Colonic mucosa (tissue), 4 donors: ENCODE measurements around the gene ZNF383. TPM values are rescaled to one million over a fixed set of nuclear protein-coding genes. Genes with fewer than 3 reads are reported as not detected.
"Not testable (repeated sequence)": the region's sequence is repeated elsewhere in the genome, so short reads cannot be mapped to it uniquely, and the experiment has no call there.

ENCODE experiments used
- DNase-seq: peaks from one replicate; pipeline ENCODE4 v3.0.0-alpha.2; 2020
- H3K27ac ChIP-seq: fragments of 200-600 bp; one replicate; pipeline ENCODE4 v1.8.0; 2021
- H3K27me3 ChIP-seq: fragments of 200-600 bp; one replicate; pipeline ENCODE4 v1.8.0; 2021
- H3K36me3 ChIP-seq: fragments of 200-600 bp; one replicate; pipeline ENCODE4 v1.8.0; 2021
- H3K4me1 ChIP-seq: fragments of 200-600 bp; one replicate; pipeline ENCODE4 v1.8.0; 2021; ENCODE audit warnings: mild to moderate bottlenecking
- H3K4me3 ChIP-seq: fragments of 200-600 bp; one replicate; pipeline ENCODE4 v1.8.0; 2021
- H3K9ac ChIP-seq, 2 donors: one replicate each; pipeline ENCODE4 v1.7.0; 2013; ENCODE audit warnings: control low read depth in 2 of 2, low read depth in 2 of 2, low read length in 2 of 2
- H3K9me3 ChIP-seq: fragments of 200-600 bp; one replicate; pipeline ENCODE4 v1.8.0; 2021
- intact Hi-C: fragments of 100-400 bp; cut with DNase I; formaldehyde crosslinking; loops from one replicate; pipeline ENCODE4 v1.14.1; 2022
- total RNA-seq, 2 donors: library from RNA; stranded (reverse); fragmentation: NEBNext Ultra II Directional in 1 of 2; extraction: Animal tissue kit (Norgen Biotek cat#: 25700) in 1 of 2; gene quantifications; one replicate each; pipeline ENCODE4 v1.2.1, GENCODE V29; 2021
- TF ChIP-seq, protein P1 (sequence below): fragments of 200-600 bp; IDR thresholded peaks from one replicate; pipeline ENCODE4 v1.8.0; 2022; ENCODE audit warnings: antibody characterized with exemption, mild to moderate bottlenecking
- donor health status: healthy.
- donor health status: DM: no; HTN: no; CAD: no.
- donor health status: DM: no; HTN: no; CAD: no.

The ZNF383 gene
- total RNA-seq, 2 donors from 2014 or later, result 5.9 to 7.5 TPM

DNA sequence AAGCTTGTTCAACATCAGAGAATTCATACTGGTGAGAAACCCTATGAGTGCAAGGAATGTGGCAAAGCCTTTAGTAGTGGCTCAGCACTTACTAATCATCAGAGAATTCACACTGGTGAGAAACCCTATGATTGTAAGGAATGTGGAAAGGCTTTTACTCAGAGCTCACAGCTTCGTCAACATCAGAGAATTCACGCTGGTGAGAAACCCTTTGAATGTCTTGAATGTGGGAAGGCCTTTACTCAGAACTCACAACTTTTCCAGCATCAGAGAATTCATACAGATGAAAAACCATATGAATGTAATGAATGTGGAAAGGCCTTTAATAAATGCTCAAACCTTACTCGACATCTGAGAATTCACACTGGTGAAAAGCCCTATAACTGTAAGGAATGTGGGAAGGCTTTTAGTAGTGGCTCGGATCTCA is 25.2 kb downstream of the ZNF383 start:
- H3K27ac ChIP-seq, result no peak overlapping the region
- DNase-seq, result no peak
- H3K4me1 ChIP-seq, result no peaks in the 10 kb centered on the region
- TF ChIP-seq, protein P1, sequence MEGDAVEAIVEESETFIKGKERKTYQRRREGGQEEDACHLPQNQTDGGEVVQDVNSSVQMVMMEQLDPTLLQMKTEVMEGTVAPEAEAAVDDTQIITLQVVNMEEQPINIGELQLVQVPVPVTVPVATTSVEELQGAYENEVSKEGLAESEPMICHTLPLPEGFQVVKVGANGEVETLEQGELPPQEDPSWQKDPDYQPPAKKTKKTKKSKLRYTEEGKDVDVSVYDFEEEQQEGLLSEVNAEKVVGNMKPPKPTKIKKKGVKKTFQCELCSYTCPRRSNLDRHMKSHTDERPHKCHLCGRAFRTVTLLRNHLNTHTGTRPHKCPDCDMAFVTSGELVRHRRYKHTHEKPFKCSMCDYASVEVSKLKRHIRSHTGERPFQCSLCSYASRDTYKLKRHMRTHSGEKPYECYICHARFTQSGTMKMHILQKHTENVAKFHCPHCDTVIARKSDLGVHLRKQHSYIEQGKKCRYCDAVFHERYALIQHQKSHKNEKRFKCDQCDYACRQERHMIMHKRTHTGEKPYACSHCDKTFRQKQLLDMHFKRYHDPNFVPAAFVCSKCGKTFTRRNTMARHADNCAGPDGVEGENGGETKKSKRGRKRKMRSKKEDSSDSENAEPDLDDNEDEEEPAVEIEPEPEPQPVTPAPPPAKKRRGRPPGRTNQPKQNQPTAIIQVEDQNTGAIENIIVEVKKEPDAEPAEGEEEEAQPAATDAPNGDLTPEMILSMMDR, result no peak
- H3K36me3 ChIP-seq, result peaks cover 37% of the 10 kb centered on the region
- no peak overlapping the region for H3K4me3 ChIP-seq
- H3K9ac ChIP-seq, result no peak overlapping the region
- peaks cover 26% of the 10 kb centered on the region for H3K9me3 ChIP-seq
- intact Hi-C loops, result no loop called here
- H3K27me3 ChIP-seq, result no peaks in the 10 kb centered on the region

DNA sequence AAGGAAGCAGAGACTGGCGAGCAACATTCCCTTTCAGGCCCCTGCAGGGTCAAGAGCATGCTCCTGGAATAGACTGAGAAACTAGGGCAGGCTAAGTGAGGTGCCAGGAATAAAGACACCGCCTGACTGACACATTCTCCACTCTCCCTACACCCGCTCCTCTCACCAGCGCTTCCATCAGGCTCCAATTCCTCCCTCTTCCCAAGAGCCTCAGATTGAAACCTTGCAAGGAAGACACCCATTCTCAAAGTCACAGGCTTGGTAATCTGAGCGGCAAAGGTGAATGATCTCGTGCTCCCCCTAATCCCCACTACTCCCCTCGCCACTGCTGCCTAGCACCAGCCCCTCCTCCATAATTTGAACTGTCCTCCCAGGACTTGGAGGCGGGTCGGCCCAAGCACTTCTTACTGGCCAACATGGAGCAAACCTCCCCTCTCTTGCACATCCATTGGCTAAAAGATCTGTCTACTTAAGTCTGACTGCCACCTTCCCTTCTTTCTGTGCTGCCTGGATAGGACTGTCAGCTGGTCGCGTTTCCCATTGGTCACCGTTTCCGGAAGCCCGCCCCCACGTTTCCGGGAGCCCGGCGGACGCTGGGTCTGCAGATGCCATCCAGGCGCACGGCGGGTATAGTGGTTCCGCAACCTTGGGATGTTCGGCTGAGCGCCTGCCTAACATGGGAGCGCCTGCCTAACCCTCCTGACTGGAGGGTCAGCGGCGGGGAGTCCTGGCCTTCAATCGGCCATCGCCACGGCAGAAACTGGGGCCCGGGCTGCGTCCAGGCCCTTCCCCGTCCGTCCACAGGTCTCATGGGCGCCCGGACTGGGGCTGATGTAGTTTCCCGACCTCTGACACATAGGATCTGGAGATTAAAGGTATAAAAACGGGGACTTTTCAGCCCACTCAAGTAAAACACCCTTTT is 33.6 kb downstream of the ZNF383 start:
- no peaks in the 10 kb centered on the region for H3K9me3 ChIP-seq
- H3K9ac ChIP-seq, result no peak overlapping the region
- intact Hi-C loops, result no loop called here

DNA sequence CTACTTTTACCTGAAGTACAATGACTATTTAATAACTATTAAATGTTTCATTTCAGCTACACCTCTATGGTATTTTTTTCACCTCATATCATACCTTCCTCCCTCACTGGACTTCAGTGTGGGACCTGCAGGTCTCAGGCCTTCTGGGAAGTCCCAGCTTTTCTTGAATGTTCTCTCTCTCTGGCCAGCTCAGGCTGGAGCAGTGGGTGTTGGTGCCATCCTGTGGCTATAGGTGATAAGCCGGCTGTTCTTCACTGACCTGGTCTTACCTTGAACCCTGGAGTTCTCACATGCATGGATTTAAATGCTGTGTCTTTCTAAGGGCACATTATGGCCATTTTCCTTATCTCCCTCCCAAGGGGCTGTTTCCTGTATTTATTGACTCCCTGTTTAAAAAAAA is 45.0 kb downstream of the ZNF383 start:
- H3K27ac ChIP-seq, H3K9me3 ChIP-seq, H3K4me3 ChIP-seq, H3K27me3 ChIP-seq, intact Hi-C loops, DNase-seq, H3K9ac ChIP-seq, H3K36me3 ChIP-seq, H3K4me1 ChIP-seq: not testable (repeated sequence)

More for the DNA sequence above, 33.6 kb downstream of the ZNF383 start:
- H3K4me1 ChIP-seq, result no peaks in the 10 kb centered on the region
- TF ChIP-seq, protein P1, result no peak
- H3K4me3 ChIP-seq, result peak overlapping the region; percentile 9
- H3K27me3 ChIP-seq, result no peaks in the 10 kb centered on the region
- H3K36me3 ChIP-seq, result no peaks in the 10 kb centered on the region
- no peak overlapping the region for H3K27ac ChIP-seq
- peak; percentile 73 for DNase-seq

DNA sequence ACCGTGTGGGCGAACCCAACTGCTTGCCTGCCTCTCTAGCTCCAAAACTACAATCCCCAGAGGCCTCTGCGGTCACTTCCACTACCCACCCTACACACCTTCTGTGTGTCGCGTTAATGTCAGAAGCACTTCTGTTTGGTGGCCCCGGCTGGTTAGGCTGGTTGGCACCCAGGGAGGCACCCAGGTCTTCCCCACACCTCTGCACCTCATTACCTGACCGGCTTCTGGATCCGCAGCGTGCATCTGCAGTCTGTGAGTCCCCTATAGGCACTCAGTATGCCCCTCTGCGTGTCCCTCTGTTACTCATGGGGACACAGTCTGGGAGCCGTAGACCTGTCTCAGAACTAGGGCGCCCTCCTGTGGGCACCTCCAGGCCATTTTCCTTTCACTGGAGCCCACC is 49.0 kb downstream of the ZNF383 start:
- DNase-seq, H3K36me3 ChIP-seq, H3K27ac ChIP-seq, H3K4me1 ChIP-seq, intact Hi-C loops, H3K27me3 ChIP-seq, H3K9me3 ChIP-seq, H3K9ac ChIP-seq, H3K4me3 ChIP-seq: not testable (repeated sequence)

DNA sequence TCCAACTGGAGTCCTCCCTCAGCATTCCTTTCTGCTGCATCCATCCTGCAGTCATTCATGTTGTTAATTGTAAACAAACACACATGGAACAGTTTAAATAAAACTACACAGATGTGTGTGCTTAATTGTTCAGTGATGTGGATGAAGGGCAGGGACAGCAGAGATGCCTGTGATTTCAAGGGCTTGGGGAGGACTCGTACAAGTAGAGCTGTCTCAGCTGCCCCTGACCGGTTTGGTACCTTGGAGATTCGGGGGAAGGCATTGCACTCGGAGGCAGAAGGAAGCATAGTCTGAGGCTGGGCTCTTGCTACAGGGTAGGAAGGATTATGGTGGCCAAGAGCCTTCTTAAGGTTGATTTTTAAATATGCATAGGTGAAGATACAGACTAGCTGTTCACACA is 49.7 kb downstream of the ZNF383 start:
- H3K4me1 ChIP-seq, H3K27me3 ChIP-seq, intact Hi-C loops, H3K27ac ChIP-seq, H3K36me3 ChIP-seq, DNase-seq, H3K4me3 ChIP-seq, H3K9ac ChIP-seq, H3K9me3 ChIP-seq: not testable (repeated sequence)

DNA sequence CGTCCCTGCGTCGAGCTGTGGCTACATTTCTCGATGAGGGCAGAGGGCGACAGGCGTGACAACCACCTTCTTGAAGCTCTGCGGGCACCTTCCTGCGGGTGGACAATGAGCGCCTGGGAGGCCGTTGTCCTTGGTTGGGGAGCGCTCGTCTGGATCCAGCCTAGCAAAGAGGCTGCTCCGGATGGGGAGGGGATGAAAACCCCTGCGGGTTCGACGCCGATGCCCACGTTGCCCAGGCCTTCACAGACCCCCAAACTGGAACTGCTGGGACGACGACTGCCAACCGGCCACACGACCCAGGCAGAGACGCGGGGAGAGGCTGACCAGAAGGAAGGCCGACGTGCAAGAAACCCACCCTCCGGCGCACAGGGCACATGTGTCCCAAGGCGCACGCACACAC is 62.6 kb downstream of the ZNF383 start:
- H3K27ac ChIP-seq, H3K27me3 ChIP-seq, intact Hi-C loops, DNase-seq, H3K4me1 ChIP-seq, H3K4me3 ChIP-seq, H3K9ac ChIP-seq, H3K36me3 ChIP-seq, H3K9me3 ChIP-seq: not testable (repeated sequence)

DNA sequence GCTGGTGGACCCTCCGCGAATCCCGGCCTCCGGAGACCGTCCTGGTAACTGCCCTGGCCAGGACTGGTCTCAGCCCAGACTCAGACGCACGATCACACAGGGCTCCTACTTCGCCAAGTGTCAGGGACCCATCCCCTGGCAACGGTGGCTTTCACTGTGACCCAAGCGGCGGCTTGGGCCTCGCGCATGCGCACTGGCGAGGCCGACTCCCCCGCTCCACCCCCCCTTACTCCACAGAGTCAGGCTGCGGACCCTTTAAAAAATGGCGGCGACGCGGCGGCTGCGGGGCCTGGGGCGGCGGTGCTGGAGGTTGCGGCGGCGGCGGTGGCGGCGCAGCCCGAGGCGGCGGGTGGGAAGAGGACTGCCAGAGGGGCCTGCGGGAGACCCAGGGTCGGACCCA is 66.0 kb downstream of the ZNF383 start:
- H3K9me3 ChIP-seq, H3K36me3 ChIP-seq, H3K9ac ChIP-seq, H3K27me3 ChIP-seq, H3K27ac ChIP-seq, H3K4me3 ChIP-seq, DNase-seq, intact Hi-C loops, H3K4me1 ChIP-seq: not testable (repeated sequence)

DNA sequence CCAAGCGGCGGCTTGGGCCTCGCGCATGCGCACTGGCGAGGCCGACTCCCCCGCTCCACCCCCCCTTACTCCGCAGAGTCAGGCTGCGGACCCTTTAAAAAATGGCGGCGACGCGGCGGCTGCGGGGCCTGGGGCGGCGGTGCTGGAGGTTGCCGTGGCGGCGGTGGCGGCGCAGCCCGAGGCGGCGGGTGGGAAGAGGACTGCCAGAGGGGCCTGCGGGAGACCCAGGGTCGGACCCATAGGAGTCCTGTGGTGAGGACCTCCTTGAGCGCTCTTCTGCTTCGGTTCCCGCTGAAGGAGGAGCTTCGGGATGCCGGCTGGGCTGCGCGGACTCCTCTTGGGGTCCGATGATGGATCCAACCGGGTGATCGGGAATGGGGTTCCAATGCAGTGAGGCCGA is 71.2 kb downstream of the ZNF383 start:
- H3K27ac ChIP-seq, H3K9ac ChIP-seq, H3K9me3 ChIP-seq, H3K27me3 ChIP-seq, H3K4me1 ChIP-seq, H3K36me3 ChIP-seq, intact Hi-C loops, DNase-seq, H3K4me3 ChIP-seq: not testable (repeated sequence)

DNA sequence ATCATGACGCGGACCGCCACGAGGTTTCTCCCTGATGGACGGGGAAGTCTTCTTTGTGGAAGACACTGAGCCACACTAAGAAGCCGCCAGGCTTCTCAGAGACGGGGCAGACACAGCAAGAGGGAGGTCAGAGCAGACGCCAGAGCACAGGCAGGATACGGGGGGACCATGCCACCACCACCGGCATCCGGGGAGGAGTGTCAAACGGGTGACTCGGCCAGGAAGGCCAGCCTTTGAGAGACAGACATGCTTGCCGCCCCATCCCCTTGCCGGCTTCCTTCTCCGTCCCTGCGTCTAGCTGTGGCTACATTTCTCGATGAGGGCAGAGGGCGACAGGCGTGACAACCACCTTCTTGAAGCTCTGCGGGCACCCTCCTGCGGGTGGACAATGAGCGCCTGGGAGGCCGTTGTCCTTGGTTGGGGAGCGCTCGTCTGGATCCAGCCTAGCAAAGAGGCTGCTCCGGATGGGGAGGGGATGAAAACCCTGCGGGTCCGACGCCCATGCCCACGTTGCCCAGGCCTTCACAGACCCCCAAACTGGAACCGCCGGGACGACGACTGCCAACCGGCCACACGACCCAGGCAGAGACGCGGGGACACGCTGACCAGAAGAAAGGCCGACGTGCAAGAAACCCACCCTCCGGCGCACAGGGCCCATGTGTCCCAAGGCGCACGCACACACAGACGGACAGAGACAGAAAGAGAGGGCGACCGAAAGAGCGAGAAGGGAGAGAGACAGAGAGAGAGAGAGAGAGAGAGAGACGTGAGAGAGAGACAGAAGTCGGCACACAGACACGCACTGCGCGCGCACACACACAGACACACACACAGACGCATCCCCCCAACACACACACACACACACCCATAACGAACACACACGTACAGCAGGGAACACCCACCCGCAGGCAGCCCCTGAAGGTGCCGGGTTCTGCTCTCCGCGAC is 75.3 kb downstream of the ZNF383 start:
- H3K9me3 ChIP-seq, H3K36me3 ChIP-seq, H3K27ac ChIP-seq, H3K4me1 ChIP-seq, H3K27me3 ChIP-seq, H3K9ac ChIP-seq, H3K4me3 ChIP-seq, intact Hi-C loops: not testable (repeated sequence)
- DNase-seq, result peak; percentile 46

DNA sequence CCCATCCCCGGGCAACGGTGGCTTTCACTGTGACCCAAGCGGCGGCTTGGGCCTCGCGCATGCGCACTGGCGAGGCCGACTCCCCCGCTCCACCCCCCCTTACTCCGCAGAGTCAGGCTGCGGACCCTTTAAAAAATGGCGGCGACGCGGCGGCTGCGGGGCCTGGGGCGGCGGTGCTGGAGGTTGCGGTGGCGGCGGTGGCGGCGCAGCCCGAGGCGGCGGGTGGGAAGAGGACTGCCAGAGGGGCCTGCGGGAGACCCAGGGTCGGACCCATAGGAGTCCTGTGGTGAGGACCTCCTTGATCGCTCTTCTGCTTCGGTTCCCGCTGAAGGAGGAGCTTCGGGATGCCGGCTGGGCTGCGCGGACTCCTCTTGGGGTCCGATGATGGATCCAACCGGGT is 76.2 kb downstream of the ZNF383 start:
- H3K36me3 ChIP-seq, DNase-seq, H3K27me3 ChIP-seq, H3K9me3 ChIP-seq, H3K4me1 ChIP-seq, H3K9ac ChIP-seq, intact Hi-C loops, H3K4me3 ChIP-seq, H3K27ac ChIP-seq: not testable (repeated sequence)
